H1 (cell line): Measurements from ENCODE around the gene RNF141. TPM values are rescaled to one million over a fixed set of nuclear protein-coding genes. Genes with fewer than 3 reads are reported as not detected.

Experiments
- CTCF ChIA-PET: fragments of 300-600 bp; sonication (Branson Sonifier 250); formaldehyde crosslinking; loops from one replicate; lab custom pipeline; 2021; ENCODE audit not compliant: partially characterized antibody; lab: Charles Lee
- POLR2A ChIA-PET: fragments of 300-600 bp; sonication (Branson Sonifier 250); formaldehyde crosslinking; loops from one replicate; lab custom pipeline; 2021; ENCODE audit warnings: inconsistent platforms; ENCODE audit not compliant: partially characterized antibody; lab: Charles Lee
- DNase-seq, 2 experiments: peaks; one replicate each; pipeline versions ENCODE4 v3.0.0 to v3.0.0-alpha.2; 2010 to 2022; ENCODE audit warnings: low spot score in 2 of 2, low read depth in 1 of 2, mixed read lengths in 1 of 2
- FAIRE-seq: peaks from 2 replicates; lab custom pipeline; 2011; peaks lifted over from hg19 to GRCh38; lab: Jason Lieb, UNC
- H2AFZ ChIP-seq: 2 replicates; pipeline ENCODE4 v1.8.1; 2012; ENCODE audit warnings: low read length, inconsistent platforms
- H2AK5ac ChIP-seq: 2 replicates; pipeline ENCODE4 v1.6.1; 2013; ENCODE audit warnings: low read depth, low read length
- H2BK120ac ChIP-seq: replicated peaks from 2 replicates; pipeline ENCODE3; 2013; ENCODE audit warnings: low read depth, low read length, inconsistent platforms
- H2BK12ac ChIP-seq: 2 replicates; pipeline ENCODE4 v1.6.1; 2013; ENCODE audit warnings: low read depth, low read length
- H2BK15ac ChIP-seq: 2 replicates; pipeline ENCODE4 v1.6.1; 2013; ENCODE audit warnings: low read length
- H2BK20ac ChIP-seq: 2 replicates; pipeline ENCODE4 v1.6.1; 2013; ENCODE audit warnings: low read length
- H2BK5ac ChIP-seq: 2 replicates; pipeline ENCODE4 v1.6.1; 2013; ENCODE audit warnings: low read depth, low read length
- H3K14ac ChIP-seq: 2 replicates; pipeline ENCODE4 v1.6.1; 2013; ENCODE audit warnings: inconsistent platforms; ENCODE audit not compliant: insufficient read length
- H3K18ac ChIP-seq: 2 replicates; pipeline ENCODE4 v1.6.1; 2013; ENCODE audit warnings: low read length; ENCODE audit errors: extremely low read depth
- H3K23ac ChIP-seq: 2 replicates; pipeline ENCODE4 v1.6.1; 2013; ENCODE audit warnings: inconsistent platforms; ENCODE audit not compliant: insufficient read length
- H3K23me2 ChIP-seq: 2 replicates; pipeline ENCODE4 v1.6.1; 2013; ENCODE audit warnings: low read depth, low read length
- H3K27ac ChIP-seq: 2 replicates; pipeline ENCODE4 v1.6.1; 2011; ENCODE audit warnings: low read depth, low read length, inconsistent platforms
- H3K27me3 ChIP-seq, 4 experiments: replicated peaks in 1 of 4; 1 replicate in 1 of 4; 2 replicates in 3 of 4; pipeline versions ENCODE4 v1.6.1 to v1.8.1; 2011 to 2013; ENCODE audit warnings: low read length in 3 of 4, mild to moderate bottlenecking in 3 of 4, inconsistent platforms in 2 of 4, mixed read lengths in 2 of 4, moderate library complexity in 1 of 4; ENCODE audit not compliant: control insufficient read depth in 3 of 4, insufficient read depth in 3 of 4; ENCODE audit errors: extremely low read depth in 1 of 4
- H3K36me3 ChIP-seq, 4 experiments: 2 replicates each; pipeline versions ENCODE4 v1.6.1 to v1.8.1; 2011 to 2013; ENCODE audit warnings: mild to moderate bottlenecking in 4 of 4, low read length in 3 of 4, moderate library complexity in 2 of 4, control low read depth in 1 of 4, inconsistent platforms in 1 of 4; ENCODE audit not compliant: insufficient read depth in 4 of 4, control insufficient read depth in 2 of 4
- H3K4ac ChIP-seq: replicated peaks from 2 replicates; pipeline ENCODE3; 2013; ENCODE audit warnings: low read length, low read depth, mixed read lengths, inconsistent platforms; ENCODE audit not compliant: insufficient read length
- H3K4me1 ChIP-seq, 4 experiments: replicated peaks in 1 of 4; 1 replicate in 1 of 4; 2 replicates in 3 of 4; pipeline versions ENCODE4 v1.6.1 to v1.8.1; 2011 to 2013; ENCODE audit warnings: low read length in 3 of 4, inconsistent platforms in 2 of 4, mixed read lengths in 1 of 4; ENCODE audit not compliant: insufficient read depth in 4 of 4, control insufficient read depth in 3 of 4
- H3K4me2 ChIP-seq, 2 experiments: 2 replicates each; pipeline versions ENCODE4 v1.6.1 to v1.8.1; 2011 to 2013; ENCODE audit warnings: low read depth in 2 of 2, low read length in 2 of 2, control low read depth in 1 of 2, inconsistent platforms in 1 of 2, mild to moderate bottlenecking in 1 of 2; ENCODE audit not compliant: insufficient read depth in 1 of 2
- H3K4me3 ChIP-seq, 4 experiments: fragments of 200-600, 300-600 bp in 1 of 4; sonication (generic), shearing (Covaris generic), sonication (Bioruptor Twin) in 1 of 4; 2 replicates each; pipeline versions ENCODE4 v1.5.1 to v1.8.1; 2011 to 2016; ENCODE audit warnings: low read length in 4 of 4, low read depth in 3 of 4, control low read depth in 2 of 4, inconsistent platforms in 2 of 4, mild to moderate bottlenecking in 2 of 4, mixed read lengths in 1 of 4, moderate library complexity in 1 of 4; ENCODE audit not compliant: insufficient read depth in 2 of 4; ENCODE audit errors: extremely low read depth in 1 of 4
- H3K56ac ChIP-seq: replicated peaks from 2 replicates; pipeline ENCODE3; 2013; ENCODE audit warnings: low read depth, mild to moderate bottlenecking, mixed read lengths, low read length, inconsistent platforms; ENCODE audit not compliant: insufficient read length
- H3K79me1 ChIP-seq: 2 replicates; pipeline ENCODE4 v1.6.1; 2013; ENCODE audit warnings: low read depth, low read length, control low read depth
- H3K79me2 ChIP-seq, 2 experiments: 2 replicates each; pipeline versions ENCODE4 v1.6.1 to v1.8.1; 2012 to 2013; ENCODE audit warnings: low read length in 2 of 2, mild to moderate bottlenecking in 2 of 2, inconsistent platforms in 1 of 2; ENCODE audit not compliant: insufficient read depth in 2 of 2, control insufficient read depth in 1 of 2
- H3K9ac ChIP-seq, 4 experiments: replicated peaks in 1 of 4; 1 replicate in 1 of 4; 2 replicates in 3 of 4; pipeline versions ENCODE4 v1.6.1 to v1.8.1; 2011 to 2013; ENCODE audit warnings: low read depth in 3 of 4, low read length in 3 of 4, control low read depth in 2 of 4, mild to moderate bottlenecking in 2 of 4, moderate library complexity in 2 of 4, inconsistent platforms in 1 of 4; ENCODE audit errors: extremely low read depth in 1 of 4
- H3K9me3 ChIP-seq, 2 experiments: 2 replicates each; pipeline versions ENCODE4 v1.6.1 to v1.8.1; 2012 to 2013; ENCODE audit warnings: mild to moderate bottlenecking in 2 of 2, moderate library complexity in 2 of 2, control low read depth in 1 of 2, inconsistent platforms in 1 of 2, low read depth in 1 of 2, low read length in 1 of 2, mixed read lengths in 1 of 2; ENCODE audit not compliant: insufficient read depth in 2 of 2
- H4K20me1 ChIP-seq, 2 experiments: replicated peaks in 1 of 2; 2 replicates each; pipeline versions ENCODE3 to v1.8.1; 2011 to 2013; ENCODE audit warnings: inconsistent platforms in 2 of 2, low read length in 2 of 2, mild to moderate bottlenecking in 1 of 2; ENCODE audit not compliant: insufficient read depth in 2 of 2, control insufficient read depth in 1 of 2
- H4K5ac ChIP-seq: 2 replicates; pipeline ENCODE4 v1.6.1; 2013; ENCODE audit warnings: low read length, low read depth, mixed read lengths, inconsistent platforms; ENCODE audit not compliant: insufficient read length
- H4K8ac ChIP-seq: 2 replicates; pipeline ENCODE4 v1.8.0; 2013; ENCODE audit warnings: mild to moderate bottlenecking, moderate library complexity, low read length, inconsistent platforms; ENCODE audit not compliant: insufficient read depth; ENCODE audit errors: extremely low read depth
- H4K91ac ChIP-seq: replicated peaks from 2 replicates; pipeline ENCODE3; 2013; ENCODE audit warnings: low read length, mixed read lengths, inconsistent platforms; ENCODE audit not compliant: insufficient read length
- BCL11A ChIP-seq, 2 experiments: IDR thresholded peaks; one replicate each; pipeline ENCODE4 v1.6.1; 2011; ENCODE audit warnings: low read depth in 2 of 2, low read length in 2 of 2, mild to moderate bottlenecking in 2 of 2
- EZH2 ChIP-seq: fragments of 200-600 bp; sonication (generic); IDR thresholded peaks from 2 replicates; pipeline ENCODE4 v1.7.1; 2012; ENCODE audit warnings: low read depth, mild to moderate bottlenecking, moderate library complexity, low read length, inconsistent platforms; ENCODE audit not compliant: severe bottlenecking
- HDAC6 ChIP-seq: IDR thresholded peaks from one replicate; pipeline ENCODE4 v1.7.1; 2012; ENCODE audit warnings: low read depth, mild to moderate bottlenecking, inconsistent platforms, low read length, moderate library complexity
- JUND ChIP-seq: IDR thresholded peaks from 2 replicates; pipeline ENCODE4 v1.6.1; 2011; ENCODE audit warnings: mild to moderate bottlenecking, improper control_type of control experiment, low read length
- NANOG ChIP-seq: IDR thresholded peaks from 2 replicates; pipeline ENCODE4 v1.6.1; 2011; ENCODE audit warnings: low read length, low read depth, mild to moderate bottlenecking, inconsistent platforms; ENCODE audit not compliant: insufficient read depth, poor library complexity, severe bottlenecking
- RAD21 ChIP-seq, 2 experiments: IDR thresholded peaks in 1 of 2; conservative IDR thresholded peaks in 1 of 2; 2 replicates each; pipeline ENCODE4 v1.6.1; 2011; ENCODE audit warnings: low read depth in 2 of 2, low read length in 2 of 2, improper control_type of control experiment in 1 of 2, inconsistent platforms in 1 of 2, mild to moderate bottlenecking in 1 of 2, moderate library complexity in 1 of 2
- RFX5 ChIP-seq: IDR thresholded peaks from 2 replicates; pipeline ENCODE4 v1.6.1; 2011; ENCODE audit warnings: low read depth, low read length, improper control_type of control experiment, borderline replicate concordance
- SP4 ChIP-seq: IDR thresholded peaks from 2 replicates; pipeline ENCODE4 v1.6.1; 2012; ENCODE audit warnings: low read length, inconsistent platforms
- SUZ12 ChIP-seq: fragments of 200-600 bp; sonication (generic); IDR thresholded peaks from 2 replicates; pipeline ENCODE4 v1.6.1; 2012; ENCODE audit warnings: mild to moderate bottlenecking, inconsistent platforms, low read length, moderate library complexity, mixed read lengths
- TAF1 ChIP-seq: IDR thresholded peaks from 2 replicates; pipeline ENCODE4 v1.6.1; 2011; ENCODE audit warnings: mild to moderate bottlenecking, low read depth, low read length
- TAF7 ChIP-seq: optimal IDR thresholded peaks from 2 replicates; pipeline ENCODE3; 2011; ENCODE audit warnings: low read depth, mild to moderate bottlenecking, inconsistent platforms, low read length, moderate library complexity, borderline replicate concordance
- YY1 ChIP-seq: IDR thresholded peaks from 2 replicates; pipeline ENCODE4 v1.6.1; 2011; ENCODE audit warnings: low read depth, mild to moderate bottlenecking, low read length
- ZNF274 ChIP-seq: IDR thresholded peaks from 2 replicates; pipeline ENCODE4 v1.7.0; 2012; ENCODE audit warnings: low read length, borderline replicate concordance; ENCODE audit errors: extremely low read depth
- WGBS, 2 experiments: shearing (Covaris generic) in 1 of 2; methylation state at CpG; one replicate each; pipeline versions ENCODE4 v1.1.6 to v1.1.7; 2013 to 2015; ENCODE audit warnings: low lambda C conversion rate in 2 of 2, mixed read lengths in 2 of 2, inconsistent platforms in 1 of 2, low coverage in 1 of 2, missing lambda C conversion rate in 1 of 2; ENCODE audit not compliant: insufficient replicate concordance in 2 of 2, insufficient coverage in 1 of 2, insufficient read length in 1 of 2; ENCODE audit errors: extremely low coverage in 1 of 2, missing lambda C conversion rate in 1 of 2; 5-methylcytosine and 5-hydroxymethylcytosine counted together
- polyA plus RNA-seq, 7 experiments: library from polyadenylated mRNA; depleted of rRNA in 3 of 7; stranded (reverse) in 5 of 7; unstranded in 2 of 7; fragments of >200 nt in 5 of 7; fragments of 200-250 nt in 2 of 7; gene quantifications; 1 replicate in 5 of 7; 2 replicates in 1 of 7; 4 replicates in 1 of 7; pipeline versions ENCODE4 v1.2.1 to v1.2.3, GENCODE V29; 2011 to 2013; ENCODE audit warnings: missing spikeins in 2 of 7, mixed read lengths in 2 of 7
- total RNA-seq: library from RNA; stranded (reverse); fragmentation: NEBNext Ultra II Directional; extraction: Animal tissue kit (Norgen Biotek cat#: 25700); gene quantifications from 2 replicates; pipeline ENCODE4 v1.2.1, GENCODE V29; 2021

RNF141 gene
- total and polyA plus RNA-seq, 2 of the 8 experiments (the other 6 are each of a cell fraction or from before 2014, with no cell fraction given) = 8.5 to 22.8 TPM

DNA sequence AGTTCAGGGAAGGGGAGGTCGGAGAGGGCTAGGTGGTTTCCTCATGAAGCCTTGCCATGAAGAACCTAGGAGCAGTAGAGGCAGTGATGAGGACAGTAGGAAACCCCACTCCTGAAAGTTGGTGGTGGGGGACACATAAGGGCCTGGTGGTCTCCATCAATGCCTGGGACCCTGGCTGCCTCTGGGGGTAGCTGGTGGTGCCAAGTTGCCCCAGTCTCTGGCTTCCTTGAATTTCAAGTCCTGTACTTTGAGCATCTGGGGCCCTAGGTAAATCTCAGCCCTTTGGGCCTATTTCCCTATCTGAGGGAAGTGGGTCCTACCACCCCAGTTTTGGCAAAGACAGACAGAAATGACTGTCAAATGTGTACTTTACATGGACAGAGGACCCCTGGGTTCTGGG, 57.8 kb downstream of the RNF141 start:
- DNase-seq (no peak), FAIRE-seq (no peak)
- Histone ChIP-seq H3K9ac (no peak overlapping the region), H2BK5ac (no peak overlapping the region), H3K9me3 (no peaks in the 10 kb centered on the region), H2BK15ac (no peak overlapping the region), H2BK120ac (no peak overlapping the region), H3K23me2 (no peaks in the 10 kb centered on the region), H3K79me1 (no peaks in the 10 kb centered on the region), H3K36me3 (no peaks in the 10 kb centered on the region), H3K23ac (no peak overlapping the region), H2AK5ac (no peak overlapping the region), H3K27ac (no peak overlapping the region), H3K79me2 (no peaks in the 10 kb centered on the region), H4K8ac (no peak overlapping the region), H2BK20ac (no peak overlapping the region), H3K4me3 (no peak overlapping the region), H4K5ac (no peak overlapping the region), H3K27me3 (no peaks in the 10 kb centered on the region), H2AFZ (no peak overlapping the region), H3K4ac (no peak overlapping the region), H4K20me1 (peaks cover 0 to 2% of the 10 kb centered on the region in 2 experiments), H4K91ac (no peak overlapping the region), H3K4me1 (peaks cover 0 to 1% (median 0%) of the 10 kb centered on the region in 4 experiments; a peak in 1 of 7 replicates), H2BK12ac (no peak overlapping the region), H3K56ac (no peak overlapping the region), H3K14ac (no peak overlapping the region), H3K4me2 (no peak overlapping the region), H3K18ac (no peak overlapping the region)
- WGBS, 2 experiments = 90% methylated on average over 1 of the region's 1 CpG; no CpG with 5 or more reads in 1 of the 2 experiments
- CTCF ChIA-PET = interaction anchor here (1.1 to 2.4 kb wide), 4 partner anchors 14 to 79 kb away, joined by 4 to 6 read pairs (median 4); no protein-coding TSS in a partner anchor
- POLR2A ChIA-PET = no interaction called here
- TF ChIP-seq SP4 = no peak
- TF ChIP-seq SUZ12 = no peak
- TF ChIP-seq YY1 = no peak
- no peak for TF ChIP-seq BCL11A (IDR thresholded peaks at IDR 0.05; ENCODE audit: low read depth in 2 of 2, low read length in 2 of 2)
- TF ChIP-seq ZNF274 = no peak
- no peak for TF ChIP-seq HDAC6
- TF ChIP-seq RAD21 (IDR thresholded peaks at IDR 0.05 in 1 of 2, conservative IDR thresholded peaks at IDR 0.05 in 1 of 2; ENCODE audit: low read depth in 2 of 2, low read length in 2 of 2) = no peak
- TF ChIP-seq NANOG = no peak
- no peak for TF ChIP-seq RFX5
- TF ChIP-seq EZH2 = no peak
- TF ChIP-seq JUND = no peak
- TF ChIP-seq TAF7 = no peak
- TF ChIP-seq TAF1 = no peak
